Activated CD8-positive, alpha-beta T cell treated with anti-CD3 and anti-CD28 coated beads for 36 hours (primary cell): ENCODE data around the gene UNC5A. TPM values are rescaled to one million over a fixed set of nuclear protein-coding genes. Genes with fewer than 3 reads are reported as not detected.

Experiments used
- ATAC-seq: fragments of 200-7000 bp; cut with Tn5 transposase; one replicate; pipeline ENCODE4 v1.10.0; 2021; ENCODE audit warnings: mild to moderate bottlenecking, moderate library complexity
- CTCF ChIA-PET: fragments of 350-600 bp; sonication (Branson Sonifier 250); formaldehyde crosslinking; loops from one replicate; lab custom pipeline; 2021; ENCODE audit warnings: antibody characterized with exemption; lab: Charles Lee
- POLR2A ChIA-PET: fragments of 350-600 bp; sonication (Branson Sonifier 250); formaldehyde crosslinking; loops from one replicate; lab custom pipeline; 2021; ENCODE audit warnings: antibody characterized with exemption; lab: Charles Lee
- DNase-seq: peaks from one replicate; pipeline ENCODE4 v3.0.0-alpha.2; 2020
- H3K27ac Mint-ChIP-seq: one replicate; pipeline ENCODE4 v1.8.0; 2021; ENCODE audit warnings: mild to moderate bottlenecking, mixed read lengths
- H3K27me3 Mint-ChIP-seq: one replicate; pipeline ENCODE4 v1.8.0; 2021; ENCODE audit warnings: mixed read lengths
- H3K36me3 Mint-ChIP-seq: one replicate; pipeline ENCODE4 v1.8.0; 2021; ENCODE audit warnings: low read depth, mixed read lengths
- H3K4me1 Mint-ChIP-seq: one replicate; pipeline ENCODE4 v1.8.0; 2021; ENCODE audit warnings: low read depth, mixed read lengths
- H3K4me3 Mint-ChIP-seq: one replicate; pipeline ENCODE4 v1.8.0; 2021; ENCODE audit warnings: mild to moderate bottlenecking, moderate library complexity, mixed read lengths
- H3K9me3 Mint-ChIP-seq: one replicate; pipeline ENCODE4 v1.8.0; 2021; ENCODE audit warnings: mixed read lengths
- CTCF ChIP-seq: fragments of 200-600 bp; IDR thresholded peaks from one replicate; pipeline ENCODE4 v1.8.0; 2022; ENCODE audit warnings: antibody characterized with exemption, mild to moderate bottlenecking
- intact Hi-C: fragments of 100-400 bp; cut with micrococcal nuclease; formaldehyde crosslinking; loops from one replicate; pipeline ENCODE4 v1.10.0; 2022
- total RNA-seq, 2 experiments: library from RNA; stranded (reverse); gene quantifications; one replicate each; pipeline ENCODE4 v1.2.3, GENCODE V29; 2021

The UNC5A gene
- total RNA-seq, 2 experiments from 2014 or later: not detected

DNA sequence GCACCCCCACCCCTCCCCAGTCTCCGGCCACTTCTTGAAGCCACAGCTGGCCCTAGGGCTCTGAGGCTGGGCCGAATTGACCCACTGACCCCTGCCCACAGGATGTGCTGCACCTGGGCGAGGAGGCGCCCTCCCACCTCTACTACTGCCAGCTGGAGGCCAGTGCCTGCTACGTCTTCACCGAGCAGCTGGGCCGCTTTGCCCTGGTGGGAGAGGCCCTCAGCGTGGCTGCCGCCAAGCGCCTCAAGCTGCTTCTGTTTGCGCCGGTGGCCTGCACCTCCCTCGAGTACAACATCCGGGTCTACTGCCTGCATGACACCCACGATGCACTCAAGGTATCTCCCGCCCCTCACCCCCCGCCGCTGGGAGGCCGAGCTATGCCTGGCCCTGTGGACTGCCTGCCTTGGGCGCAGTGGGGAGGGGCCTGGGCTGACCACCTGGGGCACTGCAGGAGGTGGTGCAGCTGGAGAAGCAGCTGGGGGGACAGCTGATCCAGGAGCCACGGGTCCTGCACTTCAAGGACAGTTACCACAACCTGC is 67.5 kb downstream of the UNC5A start:
- CTCF ChIA-PET: no interaction called here

DNA sequence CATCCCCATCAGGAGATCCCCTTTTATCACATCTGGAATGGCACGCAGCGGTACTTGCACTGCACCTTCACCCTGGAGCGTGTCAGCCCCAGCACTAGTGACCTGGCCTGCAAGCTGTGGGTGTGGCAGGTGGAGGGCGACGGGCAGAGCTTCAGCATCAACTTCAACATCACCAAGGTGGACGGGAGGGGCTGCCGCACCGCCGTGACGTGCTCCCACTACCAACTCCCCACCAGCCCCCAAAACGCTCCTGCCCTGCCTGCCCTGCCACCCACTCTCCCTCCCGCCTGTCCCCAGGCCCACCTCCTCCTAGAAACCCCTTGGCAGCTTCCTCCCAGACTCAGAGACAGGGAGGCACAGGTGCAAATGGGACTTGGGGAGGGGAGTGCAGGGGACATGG is 68.1 kb downstream of the UNC5A start:
- CTCF ChIA-PET: no interaction called here
- intact Hi-C loops: no loop called here
- ATAC-seq: no peak
- H3K9me3 Mint-ChIP-seq: no peaks in the 10 kb centered on the region
- no peak for TF ChIP-seq CTCF
- H3K27me3 Mint-ChIP-seq: peaks cover 32% of the 10 kb centered on the region
- no peak for DNase-seq
- peaks cover 10% of the 10 kb centered on the region for H3K4me1 Mint-ChIP-seq
- POLR2A ChIA-PET: no interaction called here
- no peak overlapping the region for H3K27ac Mint-ChIP-seq
- no peaks in the 10 kb centered on the region for H3K36me3 Mint-ChIP-seq
- H3K4me3 Mint-ChIP-seq: no peak overlapping the region

More for the DNA sequence above, 67.5 kb downstream of the UNC5A start:
- ATAC-seq (no peak), DNase-seq (no peak)
- intact Hi-C loops: no loop called here
- H3K36me3 Mint-ChIP-seq: no peaks in the 10 kb centered on the region
- peaks cover 32% of the 10 kb centered on the region for H3K27me3 Mint-ChIP-seq
- POLR2A ChIA-PET: no interaction called here
- H3K4me3 Mint-ChIP-seq: no peak overlapping the region
- no peaks in the 10 kb centered on the region for H3K9me3 Mint-ChIP-seq
- TF ChIP-seq CTCF: no peak
- H3K27ac Mint-ChIP-seq: no peak overlapping the region
- peaks cover 10% of the 10 kb centered on the region for H3K4me1 Mint-ChIP-seq

- POLR2A ChIA-PET: no interaction called here
- Mint-ChIP-seq H3K27ac (no peak overlapping the region), H3K4me1 (peaks cover 10% of the 10 kb centered on the region), H3K27me3 (peaks cover 29% of the 10 kb centered on the region), H3K36me3 (no peaks in the 10 kb centered on the region), H3K4me3 (no peak overlapping the region), H3K9me3 (no peaks in the 10 kb centered on the region)
- TF ChIP-seq CTCF: no peak
- DNase-seq (no peak), ATAC-seq (no peak)
- CTCF ChIA-PET: no interaction called here
- intact Hi-C loops: no loop called here
Measured at GRCh38 chr5:176878906-176879662, 68.7 kb downstream of the UNC5A start.

GRCh38 chr5:176879663-176880361 is 69.5 kb downstream of the UNC5A start:
- no peak for TF ChIP-seq CTCF
- Mint-ChIP-seq H3K27me3 (peaks cover 26% of the 10 kb centered on the region), H3K36me3 (no peaks in the 10 kb centered on the region), H3K9me3 (no peaks in the 10 kb centered on the region), H3K4me3 (no peak overlapping the region), H3K4me1 (peaks cover 10% of the 10 kb centered on the region), H3K27ac (no peak overlapping the region)
- intact Hi-C loops: no loop called here
- DNase-seq (no peak), ATAC-seq (no peak)
- POLR2A ChIA-PET: no interaction called here
- CTCF ChIA-PET: no interaction called here
